Measurements from ENCODE around the gene UBE2G1.
A peak's percentile ranks its signal among the peaks of the same experiment; 100 is the strongest.

Gene UBE2G1

DNA sequence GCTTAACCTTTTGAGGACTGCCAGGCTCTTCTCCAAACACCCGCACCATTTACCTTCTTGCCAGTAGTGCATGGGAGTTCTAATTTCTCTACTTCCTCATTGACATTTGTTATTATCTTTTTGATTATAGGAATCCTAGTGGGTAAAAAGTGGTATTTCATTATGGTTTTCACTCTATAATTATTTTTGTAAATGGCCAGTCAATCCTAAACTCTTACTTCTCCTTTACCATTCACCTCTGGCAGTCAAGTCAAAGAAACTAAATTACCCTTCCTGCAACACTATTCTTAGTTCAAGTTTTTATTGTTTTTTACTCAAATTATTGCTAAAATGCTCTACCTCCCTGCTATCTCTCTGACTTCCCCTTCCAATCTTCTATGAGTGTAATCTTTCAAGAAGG is 72.9 kb downstream of the UBE2G1 start:
- H3K9me3 ChIP-seq (ENCODE audit: control insufficient read depth in 1 of 2, low read length in 2 of 2), result no peaks in the 10 kb centered on the region
- peaks cover 7 to 21% of the 10 kb centered on the region in 2 donors for H3K36me3 ChIP-seq (ENCODE audit: control insufficient read depth in 1 of 2, insufficient read depth in 2 of 2, low read length in 2 of 2)
- no peaks in the 10 kb centered on the region for H3K4me1 ChIP-seq (ENCODE audit: control insufficient read depth in 1 of 2, insufficient read depth in 2 of 2, low read length in 2 of 2)
- no peaks in the 10 kb centered on the region for H3K27me3 ChIP-seq (ENCODE audit: low read depth, low read length)
- H3K4me3 ChIP-seq (ENCODE audit: low read depth in 1 of 2, low read length in 2 of 2), result no peak overlapping the region
- no peak overlapping the region for H3K27ac ChIP-seq (ENCODE audit: low read length)

DNA sequence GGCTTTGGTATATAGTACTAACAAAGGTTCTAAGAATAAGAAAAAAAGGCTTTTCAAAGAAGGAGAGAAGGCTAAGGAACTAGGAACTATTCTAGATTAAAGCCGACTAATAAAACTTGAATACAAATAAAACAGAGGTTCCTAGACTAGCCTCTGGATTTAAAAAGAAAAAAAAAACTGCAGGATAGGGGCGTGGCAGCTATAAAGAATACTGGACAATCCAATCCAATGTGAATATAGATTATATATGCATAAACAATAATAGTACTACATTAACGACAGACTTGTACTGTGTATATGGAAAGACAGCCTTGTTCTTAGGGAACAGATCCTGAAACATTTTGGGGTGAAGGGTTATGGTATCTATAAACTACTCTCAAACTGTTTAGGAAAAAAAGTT is 78.8 kb downstream of the UBE2G1 start:
- H3K4me1 ChIP-seq (ENCODE audit: control insufficient read depth in 1 of 2, insufficient read depth in 2 of 2, low read length in 2 of 2), result no peaks in the 10 kb centered on the region
- no peaks in the 10 kb centered on the region for H3K27me3 ChIP-seq (ENCODE audit: low read depth, low read length)
- no peak overlapping the region for H3K27ac ChIP-seq (ENCODE audit: low read length)
- peaks cover 3 to 4% of the 10 kb centered on the region in 2 donors for H3K36me3 ChIP-seq (ENCODE audit: control insufficient read depth in 1 of 2, insufficient read depth in 2 of 2, low read length in 2 of 2)
- no peak overlapping the region for H3K4me3 ChIP-seq (ENCODE audit: low read depth in 1 of 2, low read length in 2 of 2)
- no peaks in the 10 kb centered on the region for H3K9me3 ChIP-seq (ENCODE audit: control insufficient read depth in 1 of 2, low read length in 2 of 2)

DNA sequence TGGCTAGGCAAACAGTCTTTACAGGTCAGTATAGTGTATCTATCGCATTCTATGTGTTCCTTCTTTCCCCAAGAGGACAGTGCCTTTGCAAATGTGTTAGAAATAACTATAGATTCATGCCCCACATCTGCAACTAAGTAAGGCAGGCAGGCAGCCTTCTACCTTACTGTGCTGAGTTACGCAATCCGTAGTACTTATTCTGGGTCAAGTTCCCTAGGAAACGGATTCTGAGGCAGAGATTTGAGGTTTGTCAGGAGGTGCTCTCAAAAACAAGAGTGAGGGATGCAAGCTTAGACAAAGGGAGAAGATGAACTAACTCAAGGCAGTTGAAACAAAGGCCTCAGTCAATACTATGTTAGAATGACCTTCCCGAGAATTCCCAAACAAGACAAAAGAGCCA is 90.0 kb downstream of the UBE2G1 start:
- Histone ChIP-seq H3K27ac (ENCODE audit: low read length) (no peak overlapping the region), H3K4me3 (ENCODE audit: low read depth in 1 of 2, low read length in 2 of 2) (no peak overlapping the region), H3K4me1 (ENCODE audit: control insufficient read depth in 1 of 2, insufficient read depth in 2 of 2, low read length in 2 of 2) (no peaks in the 10 kb centered on the region), H3K36me3 (ENCODE audit: control insufficient read depth in 1 of 2, insufficient read depth in 2 of 2, low read length in 2 of 2) (peaks cover 16 to 19% of the 10 kb centered on the region in 2 donors), H3K27me3 (ENCODE audit: low read depth, low read length) (no peaks in the 10 kb centered on the region), H3K9me3 (ENCODE audit: control insufficient read depth in 1 of 2, low read length in 2 of 2) (no peaks in the 10 kb centered on the region)

DNA sequence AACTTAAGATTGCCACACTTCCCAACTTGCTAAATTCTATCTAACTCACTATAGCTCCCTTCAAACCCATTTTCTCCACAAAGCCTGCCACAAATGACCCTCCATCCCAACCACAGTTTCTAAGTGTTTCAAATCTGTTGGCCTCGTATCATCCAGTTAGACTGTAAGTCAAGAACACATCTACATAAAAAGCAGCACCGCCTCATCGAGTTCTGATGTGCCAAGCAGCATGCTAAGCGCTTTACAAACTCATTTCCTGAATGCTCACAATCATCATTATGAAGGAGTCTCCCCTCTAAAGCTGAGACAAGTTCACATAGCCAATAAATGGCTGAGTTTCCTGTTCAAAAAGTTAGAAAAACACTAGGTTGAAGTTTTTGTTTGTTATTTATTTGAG is 93.5 kb downstream of the UBE2G1 start:
- H3K36me3 ChIP-seq (ENCODE audit: control insufficient read depth in 1 of 2, insufficient read depth in 2 of 2, low read length in 2 of 2), result peaks cover 18 to 19% of the 10 kb centered on the region in 2 donors
- no peaks in the 10 kb centered on the region for H3K27me3 ChIP-seq (ENCODE audit: low read depth, low read length)
- H3K9me3 ChIP-seq (ENCODE audit: control insufficient read depth in 1 of 2, low read length in 2 of 2), result no peaks in the 10 kb centered on the region
- H3K27ac ChIP-seq (ENCODE audit: low read length), result no peak overlapping the region
- H3K4me1 ChIP-seq (ENCODE audit: control insufficient read depth in 1 of 2, insufficient read depth in 2 of 2, low read length in 2 of 2), result peaks cover 0 to 10% of the 10 kb centered on the region in 2 donors
- H3K4me3 ChIP-seq (ENCODE audit: low read depth in 1 of 2, low read length in 2 of 2), result no peak overlapping the region

DNA sequence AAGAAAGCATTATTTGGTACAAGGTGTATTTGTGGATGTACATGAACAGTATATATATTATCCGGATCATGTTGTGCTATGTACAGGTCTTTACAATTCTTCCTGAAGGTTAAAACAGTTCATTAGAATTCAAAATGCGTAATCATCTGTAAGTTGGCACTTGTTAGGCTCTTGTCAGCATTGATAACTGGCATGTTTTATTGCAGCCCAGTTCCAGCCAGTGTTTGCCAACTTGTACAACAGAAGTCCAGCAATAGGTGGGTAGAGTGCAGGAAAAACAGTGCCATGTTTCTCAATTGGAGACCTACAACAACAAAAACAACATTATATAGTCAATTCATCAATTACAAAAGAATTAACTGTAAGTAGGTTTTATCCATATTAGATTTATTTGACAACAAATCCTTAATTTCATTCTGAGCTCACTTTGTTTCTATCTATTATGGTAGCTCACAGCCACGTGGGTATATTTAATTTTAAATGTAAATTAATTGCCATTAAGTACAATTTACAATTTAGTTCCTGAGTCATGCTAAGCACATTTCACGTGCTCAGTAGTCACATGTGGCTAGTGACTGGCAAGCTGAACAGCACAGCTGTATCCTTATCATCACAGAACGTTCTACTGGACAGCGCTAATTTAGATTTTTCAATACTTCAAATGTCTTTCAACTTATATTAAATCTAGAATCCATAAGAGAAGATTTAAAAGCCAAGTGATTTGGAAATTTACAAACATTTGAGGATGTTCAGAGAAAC is 94.1 kb downstream of the UBE2G1 start:
- no peak overlapping the region for H3K27ac ChIP-seq (ENCODE audit: low read length)
- no peak overlapping the region for H3K4me3 ChIP-seq (ENCODE audit: low read depth in 1 of 2, low read length in 2 of 2)
- H3K27me3 ChIP-seq (ENCODE audit: low read depth, low read length), result no peaks in the 10 kb centered on the region
- peaks cover 24 to 25% of the 10 kb centered on the region in 2 donors for H3K36me3 ChIP-seq (ENCODE audit: control insufficient read depth in 1 of 2, insufficient read depth in 2 of 2, low read length in 2 of 2)
- H3K4me1 ChIP-seq (ENCODE audit: control insufficient read depth in 1 of 2, insufficient read depth in 2 of 2, low read length in 2 of 2), result peaks cover 0 to 10% of the 10 kb centered on the region in 2 donors
- no peaks in the 10 kb centered on the region for H3K9me3 ChIP-seq (ENCODE audit: control insufficient read depth in 1 of 2, low read length in 2 of 2)

DNA sequence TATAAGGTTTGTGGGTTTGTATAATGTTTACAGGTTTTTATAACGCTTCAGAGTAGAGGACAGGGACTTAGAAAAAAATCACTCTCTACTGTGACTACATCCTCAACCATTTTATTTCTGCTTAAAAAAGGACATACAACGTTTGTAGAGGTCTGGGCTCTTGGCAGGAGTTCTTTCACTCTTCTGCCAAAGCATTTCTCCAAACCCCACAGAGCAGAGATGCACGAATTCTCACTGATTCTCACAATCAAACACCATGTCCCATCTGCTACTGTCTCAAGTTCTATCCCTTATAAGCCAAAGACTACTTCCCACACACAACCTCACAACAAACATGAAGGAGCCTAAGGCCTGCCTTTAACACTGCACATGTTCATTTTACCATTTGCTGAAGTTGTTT is 95.7 kb downstream of the UBE2G1 start:
- Histone ChIP-seq H3K27me3 (ENCODE audit: low read depth, low read length) (no peaks in the 10 kb centered on the region), H3K4me1 (ENCODE audit: control insufficient read depth in 1 of 2, insufficient read depth in 2 of 2, low read length in 2 of 2) (peaks cover 0 to 10% of the 10 kb centered on the region in 2 donors), H3K36me3 (ENCODE audit: control insufficient read depth in 1 of 2, insufficient read depth in 2 of 2, low read length in 2 of 2) (peaks cover 19 to 22% of the 10 kb centered on the region in 2 donors), H3K4me3 (ENCODE audit: low read depth in 1 of 2, low read length in 2 of 2) (no peak overlapping the region), H3K9me3 (ENCODE audit: control insufficient read depth in 1 of 2, low read length in 2 of 2) (no peaks in the 10 kb centered on the region), H3K27ac (ENCODE audit: low read length) (no peak overlapping the region)

DNA sequence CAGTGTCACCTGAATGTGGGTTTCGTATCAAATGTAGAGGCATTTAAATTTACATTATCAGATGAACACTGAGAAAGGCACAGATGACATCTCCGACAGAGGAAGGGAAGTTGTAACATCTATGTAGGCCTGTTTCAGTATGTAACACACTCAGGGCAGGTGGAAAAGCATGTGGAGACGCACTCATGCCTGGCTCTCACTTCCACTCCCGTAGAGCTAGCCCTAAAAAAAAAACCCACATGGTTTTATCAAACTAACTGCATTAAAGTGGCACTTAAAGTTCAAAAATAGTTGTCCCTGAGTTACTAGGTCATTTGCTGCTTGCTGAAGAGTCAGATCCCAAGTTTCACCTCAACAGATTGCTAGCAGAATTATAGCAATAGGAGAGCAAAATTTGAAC is 96.6 kb downstream of the UBE2G1 start:
- H3K27ac ChIP-seq (ENCODE audit: low read length), result no peak overlapping the region
- H3K27me3 ChIP-seq (ENCODE audit: low read depth, low read length), result no peaks in the 10 kb centered on the region
- no peak overlapping the region for H3K4me3 ChIP-seq (ENCODE audit: low read depth in 1 of 2, low read length in 2 of 2)
- H3K4me1 ChIP-seq (ENCODE audit: control insufficient read depth in 1 of 2, insufficient read depth in 2 of 2, low read length in 2 of 2), result peaks cover 0 to 10% of the 10 kb centered on the region in 2 donors
- no peaks in the 10 kb centered on the region for H3K9me3 ChIP-seq (ENCODE audit: control insufficient read depth in 1 of 2, low read length in 2 of 2)
- peaks cover 19 to 22% of the 10 kb centered on the region in 2 donors for H3K36me3 ChIP-seq (ENCODE audit: control insufficient read depth in 1 of 2, insufficient read depth in 2 of 2, low read length in 2 of 2)

DNA sequence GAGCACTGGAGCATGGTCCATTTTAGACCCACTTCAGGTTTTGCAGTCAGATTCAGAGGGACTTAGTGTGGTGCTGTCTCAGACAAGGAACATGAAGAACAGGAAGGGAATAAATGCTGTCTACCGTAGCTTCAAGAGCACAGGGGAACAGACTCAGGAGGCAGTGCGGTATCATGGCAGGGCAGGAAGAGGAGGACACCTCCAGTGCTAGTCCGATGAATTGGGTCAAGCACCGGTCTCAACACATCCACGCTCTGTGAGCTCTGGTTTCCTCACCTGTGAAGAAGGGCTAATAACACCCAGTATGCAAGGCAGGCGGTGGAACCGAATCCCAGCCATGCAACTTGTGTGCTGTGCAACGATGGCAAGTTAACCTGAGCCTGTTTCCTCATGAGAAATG is 99.1 kb downstream of the UBE2G1 start:
- H3K36me3 ChIP-seq (ENCODE audit: control insufficient read depth in 1 of 2, insufficient read depth in 2 of 2, low read length in 2 of 2), result peaks cover 19 to 22% of the 10 kb centered on the region in 2 donors
- no peaks in the 10 kb centered on the region for H3K9me3 ChIP-seq (ENCODE audit: control insufficient read depth in 1 of 2, low read length in 2 of 2)
- H3K4me1 ChIP-seq (ENCODE audit: control insufficient read depth in 1 of 2, insufficient read depth in 2 of 2, low read length in 2 of 2), result peaks cover 0 to 24% of the 10 kb centered on the region in 2 donors
- H3K4me3 ChIP-seq (ENCODE audit: low read depth in 1 of 2, low read length in 2 of 2), result no peak overlapping the region
- H3K27me3 ChIP-seq (ENCODE audit: low read depth, low read length), result no peaks in the 10 kb centered on the region
- H3K27ac ChIP-seq (ENCODE audit: low read length), result no peak overlapping the region

DNA sequence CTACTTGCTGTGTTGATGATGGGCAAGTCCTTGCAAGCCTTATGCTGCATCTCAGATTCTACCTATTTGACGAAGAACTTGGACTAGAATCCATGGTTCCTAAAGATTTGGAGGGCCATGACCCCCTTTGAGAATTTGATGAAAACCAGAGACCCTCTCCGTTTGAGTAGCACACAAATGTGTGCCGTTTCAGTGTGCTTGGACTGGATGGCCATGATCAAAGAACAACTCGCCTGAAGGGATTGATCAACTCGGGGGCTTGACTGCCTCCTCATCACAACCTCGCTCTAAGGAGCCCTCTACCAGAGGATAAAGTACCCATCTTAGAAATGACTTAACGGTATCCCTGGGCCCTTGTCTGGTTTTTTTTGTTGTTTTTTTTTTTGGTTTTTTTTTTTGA is 99.9 kb downstream of the UBE2G1 start:
- H3K36me3 ChIP-seq (ENCODE audit: control insufficient read depth in 1 of 2, insufficient read depth in 2 of 2, low read length in 2 of 2), result peaks cover 17 to 19% of the 10 kb centered on the region in 2 donors
- no peaks in the 10 kb centered on the region for H3K27me3 ChIP-seq (ENCODE audit: low read depth, low read length)
- no peak overlapping the region for H3K4me3 ChIP-seq (ENCODE audit: low read depth in 1 of 2, low read length in 2 of 2)
- no peak overlapping the region for H3K27ac ChIP-seq (ENCODE audit: low read length)
- H3K9me3 ChIP-seq (ENCODE audit: control insufficient read depth in 1 of 2, low read length in 2 of 2), result no peaks in the 10 kb centered on the region
- peaks cover 4 to 32% of the 10 kb centered on the region in 2 donors for H3K4me1 ChIP-seq (ENCODE audit: control insufficient read depth in 1 of 2, insufficient read depth in 2 of 2, low read length in 2 of 2)

DNA sequence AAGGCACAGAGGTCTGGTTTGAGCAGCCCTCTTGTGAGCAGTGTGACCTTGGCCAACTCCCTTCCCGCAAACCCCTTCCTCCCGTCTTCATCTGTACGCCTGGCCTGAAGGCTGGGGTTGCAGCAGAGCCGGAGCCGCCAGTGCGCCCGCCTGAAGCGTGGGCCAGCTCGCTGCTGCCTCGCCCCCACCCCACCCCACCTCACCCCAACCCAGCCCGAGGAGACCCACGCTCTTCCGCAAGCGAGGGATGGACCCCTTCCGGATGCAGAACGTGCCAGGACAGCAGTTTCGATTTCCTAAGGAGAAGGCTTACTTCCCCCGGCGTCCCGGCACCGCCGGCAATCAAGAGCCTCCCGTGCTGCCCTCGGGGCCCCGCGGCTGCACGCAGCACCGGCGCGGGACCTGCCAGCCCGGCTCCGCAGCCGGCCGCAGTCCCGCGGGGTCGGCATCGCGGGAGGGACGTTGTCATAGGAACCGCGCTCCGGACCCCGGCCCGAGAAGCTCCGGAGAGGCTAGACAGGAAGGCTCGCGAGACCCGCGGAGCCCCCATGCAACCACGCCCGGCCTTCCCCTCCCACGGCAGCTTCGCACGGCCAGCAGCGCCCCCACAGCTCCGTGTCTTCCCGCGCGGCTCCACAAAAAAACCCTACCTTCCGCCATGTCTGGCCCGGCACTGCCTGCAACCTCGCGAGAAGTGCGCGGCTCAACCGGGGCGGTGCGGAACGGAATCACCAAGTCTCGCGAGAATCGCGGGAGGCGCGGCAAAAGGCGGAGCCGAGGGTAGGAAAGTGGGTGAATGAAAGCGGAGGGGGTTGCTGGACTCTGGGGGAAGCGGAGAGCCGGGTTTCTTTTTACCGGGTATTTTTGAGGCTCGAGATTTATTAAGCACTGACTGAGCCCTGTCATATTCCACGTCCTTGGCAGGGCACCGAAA is 102.9 kb downstream of the UBE2G1 start, which contains the start of gene ANKFY1:
ANKFY1 (minus strand) TSS at position 698 of the 934 bp plus-strand sequence; CDS start at position 660, 38 bp downstream.
- Histone ChIP-seq H3K27me3 (ENCODE audit: low read depth, low read length) (no peaks in the 10 kb centered on the region), H3K4me3 (ENCODE audit: low read depth in 1 of 2, low read length in 2 of 2) (peak within 1 kb of the TSS; percentile 93 to 99), H3K9me3 (ENCODE audit: control insufficient read depth in 1 of 2, low read length in 2 of 2) (peaks cover 0 to 3% of the 10 kb centered on the region in 2 donors), H3K4me1 (ENCODE audit: control insufficient read depth in 1 of 2, insufficient read depth in 2 of 2, low read length in 2 of 2) (peaks cover 5 to 28% of the 10 kb centered on the region in 2 donors), H3K27ac (ENCODE audit: low read length) (peak within 1 kb of the TSS; percentile 79), H3K36me3 (ENCODE audit: control insufficient read depth in 1 of 2, insufficient read depth in 2 of 2, low read length in 2 of 2) (peaks cover 9 to 27% of the 10 kb centered on the region in 2 donors)

DNA sequence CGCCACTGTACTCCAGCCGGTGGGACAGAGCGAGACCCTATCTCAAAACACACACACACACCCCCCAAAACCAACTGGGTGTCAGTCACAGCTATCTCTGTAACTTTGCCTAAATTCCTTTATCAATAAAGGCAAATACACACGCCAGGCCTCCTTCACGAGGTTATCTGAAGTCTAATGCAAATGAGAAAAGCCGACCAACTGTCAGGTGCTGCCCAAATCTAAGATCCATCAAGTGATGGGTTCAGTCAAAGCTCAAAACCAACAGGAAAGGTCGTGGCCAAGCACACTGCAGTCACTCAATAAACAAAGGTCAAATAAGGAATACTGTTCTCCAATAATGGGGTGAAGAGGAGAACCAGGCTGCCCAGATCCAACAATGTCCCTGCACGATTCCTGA is 103.8 kb downstream of the UBE2G1 start:
- H3K4me3 ChIP-seq (ENCODE audit: low read depth in 1 of 2, low read length in 2 of 2), result peak overlapping the region; percentile 93 to 99
- no peaks in the 10 kb centered on the region for H3K27me3 ChIP-seq (ENCODE audit: low read depth, low read length)
- peaks cover 0 to 3% of the 10 kb centered on the region in 2 donors for H3K9me3 ChIP-seq (ENCODE audit: control insufficient read depth in 1 of 2, low read length in 2 of 2)
- peaks cover 4 to 18% of the 10 kb centered on the region in 2 donors for H3K36me3 ChIP-seq (ENCODE audit: control insufficient read depth in 1 of 2, insufficient read depth in 2 of 2, low read length in 2 of 2)
- peaks cover 5 to 28% of the 10 kb centered on the region in 2 donors for H3K4me1 ChIP-seq (ENCODE audit: control insufficient read depth in 1 of 2, insufficient read depth in 2 of 2, low read length in 2 of 2)
- peak overlapping the region; percentile 79 for H3K27ac ChIP-seq (ENCODE audit: low read length)
